ENCODE measurements around the gene TBC1D12.

DNA sequence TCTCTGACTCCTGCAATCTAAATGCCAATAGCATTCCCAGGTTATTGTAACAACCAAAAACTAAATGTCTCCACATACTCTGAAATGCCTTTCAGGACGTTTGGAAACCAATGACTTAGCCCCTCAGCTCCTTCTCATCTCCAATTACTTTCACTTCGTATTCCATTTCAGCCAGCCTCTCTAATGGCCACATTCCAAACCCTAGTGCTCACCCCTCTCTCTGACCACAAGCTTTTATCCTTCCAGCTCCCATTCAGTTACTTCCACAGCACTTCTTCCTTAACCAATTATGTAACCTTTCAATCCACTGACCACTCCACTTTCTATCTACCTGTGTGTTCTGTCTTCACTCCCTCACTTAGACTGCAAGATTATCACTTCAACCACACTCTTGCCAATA is 43.9 kb upstream of the TBC1D12 start:
- TF ChIP-seq EZH2 (IDR thresholded peaks at IDR 0.05; ENCODE audit: borderline replicate concordance, insufficient read depth, low read length, poor library complexity, severe bottlenecking) (no peak), CTCF (IDR thresholded peaks at IDR 0.05; ENCODE audit: poor library complexity, severe bottlenecking) (no peak), MXI1 (conservative IDR thresholded peaks at IDR 0.05; ENCODE audit: poor library complexity, severe bottlenecking) (no peak), POLR2AphosphoS5 (IDR thresholded peaks at IDR 0.05) (no peak), SMC3 (conservative IDR thresholded peaks at IDR 0.05; ENCODE audit: poor library complexity) (no peak), REST (IDR thresholded peaks at IDR 0.05; ENCODE audit: borderline replicate concordance) (no peak), EP300 (conservative IDR thresholded peaks at IDR 0.05; ENCODE audit: poor library complexity, severe bottlenecking) (no peak)
